ENCODE data around the gene NDUFB8. TPM values are rescaled to one million over a fixed set of nuclear protein-coding genes. Genes with fewer than 3 reads are reported as not detected.

Gene NDUFB8
- total and polyA plus RNA-seq, 2 donors (not counting 3 experiments of a cell fraction or from before 2014, with no cell fraction given) = 193 to 526 TPM

DNA sequence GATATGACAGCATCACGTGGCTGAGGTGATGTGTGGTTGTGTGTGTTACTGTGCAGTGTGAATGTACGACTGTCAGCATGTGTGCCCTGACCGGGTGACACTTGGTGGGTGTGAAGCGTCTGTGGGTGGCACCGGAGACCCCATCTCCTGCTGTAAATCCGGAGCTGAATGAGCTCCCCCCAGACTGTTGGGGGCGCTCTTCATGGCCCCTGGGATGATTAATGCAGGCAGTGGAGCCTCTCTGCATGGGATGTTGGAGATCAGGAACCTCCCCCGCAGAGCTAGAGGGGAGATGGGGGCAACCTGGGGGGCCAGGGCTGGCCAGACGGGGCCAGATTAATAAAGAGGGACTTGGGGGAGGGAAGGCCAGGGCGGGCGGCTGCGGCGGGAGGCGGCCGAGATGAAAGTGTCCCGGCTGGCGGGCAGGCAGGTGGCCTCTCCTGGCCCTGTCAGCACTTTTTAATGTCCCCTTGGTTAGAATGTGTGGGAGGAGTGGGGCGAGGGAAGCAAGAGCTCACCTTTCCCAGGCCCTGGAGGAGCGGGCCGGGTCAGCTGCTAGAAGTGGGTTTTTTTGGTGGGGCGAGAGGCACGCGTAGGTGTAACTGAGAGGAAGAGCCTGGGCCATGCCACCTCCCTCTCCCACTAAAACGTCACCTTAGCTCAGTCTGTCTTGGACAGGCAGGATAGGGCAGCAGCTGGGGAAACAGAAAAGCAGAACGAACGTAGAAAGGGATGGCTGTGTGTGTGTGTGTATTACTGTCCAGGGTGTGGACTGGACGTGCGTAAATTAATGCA, 40.2 kb upstream of the NDUFB8 start:
- no peaks in the 10 kb centered on the region for H3K79me2 ChIP-seq (ENCODE audit: control insufficient read depth, insufficient read depth, low read length)
- H3K27me3 ChIP-seq (ENCODE audit: control insufficient read depth in 2 of 2, insufficient read depth in 2 of 2, low read length in 2 of 2) = peaks cover 49% of the 10 kb centered on the region in 2 experiments
- DNase-seq (ENCODE audit: low read depth, low spot score) (no peak), FAIRE-seq (no peak)
- no peak overlapping the region for H3K4me2 ChIP-seq (ENCODE audit: insufficient read depth, low read length)
- POLR2A ChIA-PET = interaction anchor here (0.5 kb wide), 1 partner anchor 29 kb away, joined by 5 read pairs; no protein-coding TSS in a partner anchor
- H3K9me3 ChIP-seq (replicated peaks; ENCODE audit: control insufficient read depth, insufficient read depth, low read length) = no peaks in the 10 kb centered on the region
- TF ChIP-seq POLR2AphosphoS5 (IDR thresholded peaks at IDR 0.05; ENCODE audit: insufficient read depth, low read depth, low read length) (no peak), GATA2 (IDR thresholded peaks at IDR 0.05; ENCODE audit: insufficient read depth, insufficient read length, low read depth, low read length) (no peak), JUN (IDR thresholded peaks at IDR 0.05; ENCODE audit: borderline replicate concordance, insufficient read depth, insufficient read length, low read depth) (no peak), POLR2A (IDR thresholded peaks at IDR 0.05; ENCODE audit: low read depth, low read length) (no peak), MYC (IDR thresholded peaks at IDR 0.05; ENCODE audit: low read depth, low read length) (no peak), EZH2 (IDR thresholded peaks at IDR 0.05; ENCODE audit: borderline replicate concordance, low read depth, low read length, severe bottlenecking) (no peak)
- TF ChIP-seq, protein P1, sequence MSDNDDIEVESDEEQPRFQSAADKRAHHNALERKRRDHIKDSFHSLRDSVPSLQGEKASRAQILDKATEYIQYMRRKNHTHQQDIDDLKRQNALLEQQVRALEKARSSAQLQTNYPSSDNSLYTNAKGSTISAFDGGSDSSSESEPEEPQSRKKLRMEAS (IDR thresholded peaks at IDR 0.05; ENCODE audit: insufficient read depth, insufficient read length) = no peak
- no peaks in the 10 kb centered on the region for H3K4me1 ChIP-seq (ENCODE audit: control insufficient read depth, extremely low read depth, insufficient read depth, low read length)
- H3K9ac ChIP-seq (replicated peaks; ENCODE audit: extremely low read depth, insufficient read depth, low read length) = no peak overlapping the region
- no peaks in the 10 kb centered on the region for H3K9me1 ChIP-seq (replicated peaks; ENCODE audit: control insufficient read depth, extremely low read depth, insufficient read depth, low read length)
- no peaks in the 10 kb centered on the region for H3K36me3 ChIP-seq (ENCODE audit: control insufficient read depth in 2 of 2, extremely low read depth in 1 of 2, insufficient read depth in 2 of 2, low read length in 2 of 2)
- BruUV-seq (replicated peaks) = no TSS peak
- no peaks in the 10 kb centered on the region for H4K20me1 ChIP-seq (replicated peaks; ENCODE audit: control insufficient read depth, extremely low read depth, insufficient read depth, low read length)
- intact Hi-C loops (cut with micrococcal nuclease) (no loop called here), dilution Hi-C loops (cut with MboI; ENCODE audit: extremely low pct_ligation_motif_present, low sequenced_read_pairs) (no loop called here)
- CTCF ChIA-PET = interaction anchor here (1.0 to 1.5 kb wide), 4 partner anchors 8 to 309 kb away, joined by 3 to 4 read pairs (median 4); partner anchors contain the start of gene HIF1AN
- H3K27ac ChIP-seq (ENCODE audit: insufficient read depth, low read depth, low read length) = no peak overlapping the region
- H2AFZ ChIP-seq (ENCODE audit: low read depth, low read length) = no peak overlapping the region
- H3K4me3 ChIP-seq (replicated peaks in 1 of 3; ENCODE audit: insufficient read depth in 1 of 3, low read depth in 1 of 3, low read length in 3 of 3) = no peak overlapping the region
